SU-DHL-6 (cell line): Measurements from ENCODE around the gene MYO19.
A peak's percentile ranks its signal among the peaks of the same experiment; 100 is the strongest.
"Not testable (repeated sequence)": the region's sequence is repeated elsewhere in the genome, so short reads cannot be mapped to it uniquely, and the experiment has no call there.

Experiments
- H2AFZ ChIP-seq: fragments of 200-600 bp; sonication (generic); 2 replicates; pipeline ENCODE4 v1.6.1; 2014; ENCODE audit warnings: low read depth, mild to moderate bottlenecking, moderate library complexity, mixed read lengths, antibody characterized with exemption, low read length; ENCODE audit not compliant: severe bottlenecking
- H3F3A ChIP-seq: fragments of 200-600 bp; shearing (Covaris generic); 2 replicates; pipeline ENCODE4 v1.6.0; 2016; ENCODE audit warnings: antibody characterized with exemption, mild to moderate bottlenecking; ENCODE audit not compliant: insufficient read depth
- H3K27ac ChIP-seq: fragments of 200-600 bp; sonication (generic); 2 replicates; pipeline ENCODE4 v1.5.1; 2016; ENCODE audit warnings: low read depth, mild to moderate bottlenecking, low read length, moderate library complexity, mixed read lengths
- H3K27me3 ChIP-seq: fragments of 200-600 bp; sonication (generic), shearing (Covaris generic); 2 replicates; pipeline ENCODE4 v1.6.0; 2014; ENCODE audit warnings: mild to moderate bottlenecking, low read length
- H3K36me3 ChIP-seq: fragments of 200-600 bp; sonication (generic); 2 replicates; pipeline ENCODE4 v1.6.1; 2014; ENCODE audit warnings: mild to moderate bottlenecking, low read length, mixed read lengths
- H3K4me2 ChIP-seq: fragments of 300-600, 200-600 bp; shearing (Covaris generic), sonication (generic); 2 replicates; pipeline ENCODE4 v1.6.0; 2014; ENCODE audit warnings: low read length, low read depth, mild to moderate bottlenecking; ENCODE audit not compliant: poor library complexity, severe bottlenecking
- H3K4me3 ChIP-seq: fragments of 200-600 bp; sonication (generic); 2 replicates; pipeline ENCODE4 v1.5.1; 2014; ENCODE audit warnings: antibody characterized with exemption, low read length, mild to moderate bottlenecking, mixed read lengths; ENCODE audit not compliant: insufficient read depth, poor library complexity, severe bottlenecking
- H3K79me2 ChIP-seq: fragments of 200-600 bp; sonication (generic); 2 replicates; pipeline ENCODE4 v1.6.1; 2014; ENCODE audit warnings: mild to moderate bottlenecking, low read length, moderate library complexity; ENCODE audit not compliant: insufficient read depth
- H3K9ac ChIP-seq: fragments of 200-600 bp; sonication (generic); 2 replicates; pipeline ENCODE4 v1.7.0; 2014; ENCODE audit warnings: mild to moderate bottlenecking, low read length
- H3K9me2 ChIP-seq: fragments of 200-600 bp; sonication (generic); replicated peaks from 2 replicates; pipeline ENCODE4 v1.6.1; 2014; ENCODE audit warnings: low read length; ENCODE audit not compliant: insufficient read depth
- H3K9me3 ChIP-seq: fragments of 200-600 bp; sonication (generic); 2 replicates; pipeline ENCODE4 v1.6.1; 2014; ENCODE audit warnings: low read length, mixed read lengths; ENCODE audit not compliant: insufficient read depth
- H4K20me1 ChIP-seq: fragments of 200-600 bp; sonication (generic); 2 replicates; pipeline ENCODE4 v1.6.1; 2014; ENCODE audit warnings: low read depth, mild to moderate bottlenecking, antibody characterized with exemption, low read length, moderate library complexity, mixed read lengths
- CTCF ChIP-seq: fragments of 200-600 bp; sonication (generic); IDR thresholded peaks from one replicate; pipeline ENCODE4 v1.5.1; 2017; ENCODE audit warnings: antibody characterized with exemption, mild to moderate bottlenecking, low read length, moderate library complexity; ENCODE audit not compliant: insufficient read depth, poor library complexity, severe bottlenecking
- EZH2phosphoT487 ChIP-seq: fragments of 200-600 bp; sonication (generic), shearing (Covaris generic); conservative IDR thresholded peaks from 2 replicates; pipeline ENCODE4 v1.6.1; 2018; ENCODE audit warnings: mild to moderate bottlenecking, antibody characterized with exemption, low read length, moderate library complexity, mixed read lengths

MYO19 gene

GRCh38 chr17:36485805-36486203, 48.9 kb downstream of the MYO19 start:
- H3K9me3 ChIP-seq = no peaks in the 10 kb centered on the region
- no peaks in the 10 kb centered on the region for H3K27me3 ChIP-seq
- peak overlapping the region; percentile 51 for H3K27ac ChIP-seq
- peak overlapping the region; percentile 84 for H2AFZ ChIP-seq
- peaks cover 37% of the 10 kb centered on the region for H3K79me2 ChIP-seq
- peaks cover 3% of the 10 kb centered on the region; the same call in 1 of the 2 replicates for H3F3A ChIP-seq
- TF ChIP-seq EZH2phosphoT487 (no peak), CTCF (no peak)
- H4K20me1 ChIP-seq = no peaks in the 10 kb centered on the region
- H3K9me2 ChIP-seq = no peaks in the 10 kb centered on the region
- peak overlapping the region; percentile 93 for H3K4me2 ChIP-seq
- peak overlapping the region; percentile 80 for H3K4me3 ChIP-seq
- no peaks in the 10 kb centered on the region for H3K36me3 ChIP-seq
- H3K9ac ChIP-seq = peak overlapping the region; percentile 67

GRCh38 chr17:36485027-36485426, 49.6 kb downstream of the MYO19 start:
- TF ChIP-seq CTCF = no peak
- no peak for TF ChIP-seq EZH2phosphoT487

GRCh38 chr17:36484021-36484420, 50.6 kb downstream of the MYO19 start:
- H3K27ac ChIP-seq, H3K4me2 ChIP-seq, H3K36me3 ChIP-seq, H3K9ac ChIP-seq, H3F3A ChIP-seq, H2AFZ ChIP-seq, H3K27me3 ChIP-seq, H3K9me2 ChIP-seq, H3K9me3 ChIP-seq, H4K20me1 ChIP-seq, H3K4me3 ChIP-seq: not testable (repeated sequence)
- H3K79me2 ChIP-seq = peaks cover 20% of the 10 kb centered on the region

More at GRCh38 chr17:36485027-36485426, 49.6 kb downstream of the MYO19 start:
- peaks cover 29% of the 10 kb centered on the region for H3K79me2 ChIP-seq
- H3K36me3 ChIP-seq = no peaks in the 10 kb centered on the region
- H3K4me3 ChIP-seq = no peak overlapping the region
- H2AFZ ChIP-seq = peak overlapping the region; percentile 84
- H3K9ac ChIP-seq = no peak overlapping the region; the same call in 1 of the 2 replicates
- H3K9me3 ChIP-seq = no peaks in the 10 kb centered on the region
- H3K4me2 ChIP-seq = peak overlapping the region; percentile 93
- no peaks in the 10 kb centered on the region for H4K20me1 ChIP-seq
- H3K27me3 ChIP-seq = no peaks in the 10 kb centered on the region
- H3F3A ChIP-seq = no peaks in the 10 kb centered on the region
- no peak overlapping the region for H3K27ac ChIP-seq
- no peaks in the 10 kb centered on the region for H3K9me2 ChIP-seq

- H3K27me3 ChIP-seq = no peaks in the 10 kb centered on the region
- no peaks in the 10 kb centered on the region for H3K9me2 ChIP-seq
- no peak overlapping the region for H3K9ac ChIP-seq
- no peak for TF ChIP-seq EZH2phosphoT487
- peak; percentile 37 for TF ChIP-seq CTCF
- H3K9me3 ChIP-seq = no peaks in the 10 kb centered on the region
- no peak overlapping the region for H3K27ac ChIP-seq
- no peak overlapping the region for H3K4me2 ChIP-seq
- no peak overlapping the region for H2AFZ ChIP-seq
- peaks cover 9% of the 10 kb centered on the region for H3K79me2 ChIP-seq
- no peaks in the 10 kb centered on the region for H3F3A ChIP-seq
- H3K4me3 ChIP-seq = no peak overlapping the region
- H4K20me1 ChIP-seq = no peaks in the 10 kb centered on the region
- H3K36me3 ChIP-seq = no peaks in the 10 kb centered on the region
Observed at GRCh38 chr17:36482611-36483504, 51.8 kb downstream of the MYO19 start.
